C4-2B (cell line): ENCODE data around the gene RET.

Source experiments
- ZFX ChIP-seq: fragments of 450-650 bp; IDR thresholded peaks from 2 replicates; pipeline ENCODE4 v1.6.1; 2017
- TF ChIP-seq, protein P1 (sequence below): fragments of 450-650 bp; conservative IDR thresholded peaks from 2 replicates; pipeline ENCODE4 v1.5.1; 2017; ENCODE audit warnings: mild to moderate bottlenecking

DNA sequence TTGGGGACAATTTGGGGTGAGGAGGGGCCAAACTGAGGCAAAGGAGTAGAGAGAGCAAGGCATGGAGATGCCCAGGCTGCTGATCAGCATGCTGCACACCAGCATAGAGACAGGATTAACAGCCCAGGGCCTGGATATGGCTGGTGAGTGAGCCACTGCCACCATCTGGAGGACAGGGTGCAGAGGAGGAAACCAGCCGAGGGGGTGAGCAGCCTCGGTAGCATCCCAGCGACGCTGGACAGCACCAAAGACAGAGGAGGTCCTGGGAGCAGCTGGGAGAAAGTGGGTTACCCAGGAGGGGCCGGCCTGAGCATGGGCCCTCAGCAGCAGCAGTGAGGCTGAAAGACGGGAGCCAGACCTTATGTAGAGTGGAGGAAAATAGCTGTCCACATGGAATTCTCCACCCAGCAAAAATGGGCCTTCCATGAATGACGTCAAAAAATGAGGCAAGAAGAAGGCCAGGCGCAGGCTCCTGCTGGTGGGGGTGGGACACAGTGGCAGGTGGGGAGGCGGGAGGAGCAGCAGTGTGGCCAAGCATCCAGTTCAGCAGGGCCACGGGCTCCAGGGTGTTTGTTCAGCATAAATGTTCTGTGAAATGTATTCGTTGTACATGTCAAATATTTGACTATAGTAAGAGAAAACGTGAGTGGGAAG is 16.7 kb downstream of the RET start:
- TF ChIP-seq, protein P1, sequence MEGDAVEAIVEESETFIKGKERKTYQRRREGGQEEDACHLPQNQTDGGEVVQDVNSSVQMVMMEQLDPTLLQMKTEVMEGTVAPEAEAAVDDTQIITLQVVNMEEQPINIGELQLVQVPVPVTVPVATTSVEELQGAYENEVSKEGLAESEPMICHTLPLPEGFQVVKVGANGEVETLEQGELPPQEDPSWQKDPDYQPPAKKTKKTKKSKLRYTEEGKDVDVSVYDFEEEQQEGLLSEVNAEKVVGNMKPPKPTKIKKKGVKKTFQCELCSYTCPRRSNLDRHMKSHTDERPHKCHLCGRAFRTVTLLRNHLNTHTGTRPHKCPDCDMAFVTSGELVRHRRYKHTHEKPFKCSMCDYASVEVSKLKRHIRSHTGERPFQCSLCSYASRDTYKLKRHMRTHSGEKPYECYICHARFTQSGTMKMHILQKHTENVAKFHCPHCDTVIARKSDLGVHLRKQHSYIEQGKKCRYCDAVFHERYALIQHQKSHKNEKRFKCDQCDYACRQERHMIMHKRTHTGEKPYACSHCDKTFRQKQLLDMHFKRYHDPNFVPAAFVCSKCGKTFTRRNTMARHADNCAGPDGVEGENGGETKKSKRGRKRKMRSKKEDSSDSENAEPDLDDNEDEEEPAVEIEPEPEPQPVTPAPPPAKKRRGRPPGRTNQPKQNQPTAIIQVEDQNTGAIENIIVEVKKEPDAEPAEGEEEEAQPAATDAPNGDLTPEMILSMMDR = no peak
- TF ChIP-seq ZFX = no peak
